K562 (cell line): ENCODE measurements around the gene SP140L. TPM values are rescaled to one million over a fixed set of nuclear protein-coding genes. Genes with fewer than 3 reads are reported as not detected.
"Not testable (repeated sequence)": the region's sequence is repeated elsewhere in the genome, so short reads cannot be mapped to it uniquely, and the experiment has no call there.

Experiments
- ATAC-seq: fragments of 200-7000 bp; cut with Tn5 transposase; 3 replicates; pipeline ENCODE4 v1.9.1; 2020; ENCODE audit warnings: moderate library complexity
- BruUV-seq: library from RNA; stranded (reverse); fragments of 400-500 nt; replicated peaks from 2 replicates; lab custom pipeline; 2021; lab: Mats Ljungman, UMichigan
- CTCF ChIA-PET: fragments of 300-600 bp; formaldehyde crosslinking; extraction: SDS; loops from one replicate; lab custom pipeline; 2021; ENCODE audit warnings: low intra/inter-chr PET ratio; lab: Yijun Ruan, JAX
- POLR2A ChIA-PET: fragments of 300-600, 350-650 bp; sonication (Branson Sonifier 250); formaldehyde crosslinking; extraction: SDS; loops from one replicate; lab custom pipeline; 2021; ENCODE audit warnings: antibody characterized with exemption, inconsistent platforms; lab: Yijun Ruan, JAX
- DNase-seq, 4 experiments: peaks; one replicate each; pipeline versions ENCODE4 v3.0.0 to v3.0.0-alpha.2; 2011 to 2018; ENCODE audit warnings: low spot score in 3 of 4, mixed read lengths in 3 of 4; ENCODE audit errors: extremely low read depth in 1 of 4
- FAIRE-seq: peaks from 2 replicates; lab custom pipeline; 2011; peaks lifted over from hg19 to GRCh38; lab: Jason Lieb, UNC
- H2AFZ ChIP-seq: 2 replicates; pipeline ENCODE4 v1.6.0; 2011; ENCODE audit warnings: low read depth, low read length, control low read depth, inconsistent platforms
- H3K27ac ChIP-seq: fragments of 200-600 bp; 3 replicates; pipeline ENCODE4 v1.8.0; 2011; ENCODE audit warnings: low read depth, mild to moderate bottlenecking, control low read depth, inconsistent platforms, low read length, moderate library complexity, mixed read lengths; ENCODE audit errors: extremely low read depth
- H3K27me3 ChIP-seq, 2 experiments: fragments of 300-600 bp in 1 of 2; 2 replicates in 1 of 2; 3 replicates in 1 of 2; pipeline versions ENCODE4 v1.6.0 to v1.8.0; 2011; ENCODE audit warnings: inconsistent platforms in 2 of 2, low read length in 2 of 2, mild to moderate bottlenecking in 1 of 2, mixed read lengths in 1 of 2, moderate library complexity in 1 of 2; ENCODE audit not compliant: control insufficient read depth in 2 of 2, insufficient read depth in 2 of 2
- H3K36me3 ChIP-seq: fragments of 300-600 bp; 3 replicates; pipeline ENCODE4 v1.8.0; 2011; ENCODE audit warnings: mild to moderate bottlenecking, low read length, inconsistent platforms; ENCODE audit not compliant: control insufficient read depth, insufficient read depth
- H3K4me1 ChIP-seq, 2 experiments: fragments of 200-600 bp in 1 of 2; replicated peaks in 1 of 2; 2 replicates in 1 of 2; 3 replicates in 1 of 2; pipeline versions ENCODE4 v1.5.1 to v1.8.0; 2011; ENCODE audit warnings: inconsistent platforms in 2 of 2, low read length in 2 of 2, mild to moderate bottlenecking in 1 of 2, mixed read lengths in 1 of 2, moderate library complexity in 1 of 2; ENCODE audit not compliant: control insufficient read depth in 2 of 2, insufficient read depth in 2 of 2
- H3K4me2 ChIP-seq: 2 replicates; pipeline ENCODE4 v1.6.1; 2011; ENCODE audit warnings: low read length, control low read depth, inconsistent platforms, mixed read lengths; ENCODE audit not compliant: insufficient read depth
- H3K4me3 ChIP-seq: fragments of 200-600 bp; sonication (generic), shearing (Covaris generic); 2 replicates; pipeline ENCODE4 v1.5.1; 2016; ENCODE audit warnings: control low read depth, inconsistent platforms
- H3K79me2 ChIP-seq: fragments of 200-600 bp; 3 replicates; pipeline ENCODE4 v1.8.0; 2011; ENCODE audit warnings: low read length, inconsistent platforms; ENCODE audit not compliant: control insufficient read depth, insufficient read depth
- H3K9ac ChIP-seq, 2 experiments: 2 replicates each; pipeline versions ENCODE4 v1.6.0 to v1.6.1; 2011; ENCODE audit warnings: low read depth in 2 of 2, low read length in 2 of 2, control low read depth in 1 of 2, inconsistent platforms in 1 of 2, mild to moderate bottlenecking in 1 of 2, mixed read lengths in 1 of 2; ENCODE audit not compliant: insufficient read depth in 1 of 2
- H3K9me1 ChIP-seq: one replicate; pipeline ENCODE4 v1.6.0; 2011; ENCODE audit warnings: inconsistent platforms, mild to moderate bottlenecking, low read length, moderate library complexity; ENCODE audit not compliant: control insufficient read depth, insufficient read depth
- H3K9me3 ChIP-seq: replicated peaks from 2 replicates; pipeline ENCODE4 v1.5.1; 2011; ENCODE audit warnings: low read depth, low read length, inconsistent platforms; ENCODE audit not compliant: control insufficient read depth, insufficient read depth
- H4K20me1 ChIP-seq: replicated peaks from 2 replicates; pipeline ENCODE4 v1.6.1; 2011; ENCODE audit warnings: low read length, inconsistent platforms, mixed read lengths; ENCODE audit not compliant: control insufficient read depth, insufficient read depth
- MCM5 ChIP-seq: fragments of 450-650 bp; IDR thresholded peaks from 2 replicates; pipeline ENCODE4 v1.6.1; 2016; ENCODE audit warnings: low read depth
- in situ Hi-C: fragments of 300-500 bp; cut with MboI; formaldehyde crosslinking; loops from 4 replicates; pipeline ENCODE4 v1.15.0; 2018; ENCODE audit warnings: inconsistent platforms, mixed read lengths
- intact Hi-C: fragments of 100-400 bp; cut with micrococcal nuclease; formaldehyde crosslinking; loops from 2 replicates; pipeline ENCODE4 v1.14.2; 2022
- polyA plus RNA-seq, 8 experiments: library from polyadenylated mRNA; depleted of rRNA in 4 of 8; stranded (reverse) in 5 of 8; unstranded in 3 of 8; fragments of >200 nt; fragmentation: Nextera tagmentation in 2 of 8; fragmentation: Illumina TruSeq in 1 of 8; extraction: Ambion mirVana in 2 of 8; extraction: Trizol in 1 of 8; gene quantifications; 2 replicates each; pipeline versions ENCODE4 v1.2.1 to v1.2.3, GENCODE V29; 2011 to 2014; ENCODE audit warnings: inconsistent platforms in 1 of 8, missing spikeins in 1 of 8
- total RNA-seq, 7 experiments: library from RNA; depleted of rRNA in 6 of 7; stranded (reverse); fragments of >200 nt in 6 of 7; fragmentation: Illumina TruSeq in 2 of 7; extraction: Trizol in 2 of 7; gene quantifications; 2 replicates each; pipeline versions ENCODE4 v1.2.1 to v1.2.3, GENCODE V29; 2011 to 2021; ENCODE audit warnings: low replicate concordance in 1 of 7
- TF ChIP-seq, protein P1 (sequence below): fragments of 200-800 bp; sonication (Bioruptor generic); IDR thresholded peaks from 2 replicates; pipeline ENCODE4 v1.6.1; 2016; ENCODE audit warnings: missing genetic modification characterization, missing compliant biosample characterization
- TF ChIP-seq, protein P2 (sequence below): fragments of 450-650 bp; IDR thresholded peaks from 2 replicates; pipeline ENCODE4 v1.6.1; 2016; ENCODE audit warnings: borderline replicate concordance

Gene SP140L
- total and polyA plus RNA-seq, 9 of the 15 experiments (the other 6 are each of a cell fraction or from before 2014, with no cell fraction given), result 4.0 to 15.5 (median 11.3) TPM

DNA sequence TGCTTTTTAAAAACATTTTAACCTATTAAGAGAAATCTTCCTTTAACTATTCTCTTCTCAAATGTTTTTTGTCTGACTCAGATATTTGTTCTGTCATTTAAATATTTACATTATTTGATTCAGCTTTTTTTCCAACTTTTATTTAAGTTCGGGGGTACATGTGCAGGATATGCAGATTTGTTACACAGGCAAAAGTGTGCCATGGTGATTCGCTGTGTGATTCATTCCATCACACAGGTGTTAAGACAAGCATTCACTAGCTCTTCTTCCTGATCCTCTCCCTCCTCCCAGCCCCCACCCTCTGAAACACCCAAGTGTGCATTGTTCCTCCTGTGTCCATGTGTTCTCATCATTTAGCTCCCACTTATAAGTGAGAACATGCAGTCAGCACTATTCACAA, 108.4 kb downstream of the SP140L start (continued):
- TF ChIP-seq, protein P1, sequence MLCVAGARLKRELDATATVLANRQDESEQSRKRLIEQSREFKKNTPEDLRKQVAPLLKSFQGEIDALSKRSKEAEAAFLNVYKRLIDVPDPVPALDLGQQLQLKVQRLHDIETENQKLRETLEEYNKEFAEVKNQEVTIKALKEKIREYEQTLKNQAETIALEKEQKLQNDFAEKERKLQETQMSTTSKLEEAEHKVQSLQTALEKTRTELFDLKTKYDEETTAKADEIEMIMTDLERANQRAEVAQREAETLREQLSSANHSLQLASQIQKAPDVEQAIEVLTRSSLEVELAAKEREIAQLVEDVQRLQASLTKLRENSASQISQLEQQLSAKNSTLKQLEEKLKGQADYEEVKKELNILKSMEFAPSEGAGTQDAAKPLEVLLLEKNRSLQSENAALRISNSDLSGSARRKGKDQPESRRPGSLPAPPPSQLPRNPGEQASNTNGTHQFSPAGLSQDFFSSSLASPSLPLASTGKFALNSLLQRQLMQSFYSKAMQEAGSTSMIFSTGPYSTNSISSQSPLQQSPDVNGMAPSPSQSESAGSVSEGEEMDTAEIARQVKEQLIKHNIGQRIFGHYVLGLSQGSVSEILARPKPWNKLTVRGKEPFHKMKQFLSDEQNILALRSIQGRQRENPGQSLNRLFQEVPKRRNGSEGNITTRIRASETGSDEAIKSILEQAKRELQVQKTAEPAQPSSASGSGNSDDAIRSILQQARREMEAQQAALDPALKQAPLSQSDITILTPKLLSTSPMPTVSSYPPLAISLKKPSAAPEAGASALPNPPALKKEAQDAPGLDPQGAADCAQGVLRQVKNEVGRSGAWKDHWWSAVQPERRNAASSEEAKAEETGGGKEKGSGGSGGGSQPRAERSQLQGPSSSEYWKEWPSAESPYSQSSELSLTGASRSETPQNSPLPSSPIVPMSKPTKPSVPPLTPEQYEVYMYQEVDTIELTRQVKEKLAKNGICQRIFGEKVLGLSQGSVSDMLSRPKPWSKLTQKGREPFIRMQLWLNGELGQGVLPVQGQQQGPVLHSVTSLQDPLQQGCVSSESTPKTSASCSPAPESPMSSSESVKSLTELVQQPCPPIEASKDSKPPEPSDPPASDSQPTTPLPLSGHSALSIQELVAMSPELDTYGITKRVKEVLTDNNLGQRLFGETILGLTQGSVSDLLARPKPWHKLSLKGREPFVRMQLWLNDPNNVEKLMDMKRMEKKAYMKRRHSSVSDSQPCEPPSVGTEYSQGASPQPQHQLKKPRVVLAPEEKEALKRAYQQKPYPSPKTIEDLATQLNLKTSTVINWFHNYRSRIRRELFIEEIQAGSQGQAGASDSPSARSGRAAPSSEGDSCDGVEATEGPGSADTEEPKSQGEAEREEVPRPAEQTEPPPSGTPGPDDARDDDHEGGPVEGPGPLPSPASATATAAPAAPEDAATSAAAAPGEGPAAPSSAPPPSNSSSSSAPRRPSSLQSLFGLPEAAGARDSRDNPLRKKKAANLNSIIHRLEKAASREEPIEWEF (CRISPR knock-in tag), result no peak
- TF ChIP-seq MCM5, result no peak
- TF ChIP-seq, protein P2, sequence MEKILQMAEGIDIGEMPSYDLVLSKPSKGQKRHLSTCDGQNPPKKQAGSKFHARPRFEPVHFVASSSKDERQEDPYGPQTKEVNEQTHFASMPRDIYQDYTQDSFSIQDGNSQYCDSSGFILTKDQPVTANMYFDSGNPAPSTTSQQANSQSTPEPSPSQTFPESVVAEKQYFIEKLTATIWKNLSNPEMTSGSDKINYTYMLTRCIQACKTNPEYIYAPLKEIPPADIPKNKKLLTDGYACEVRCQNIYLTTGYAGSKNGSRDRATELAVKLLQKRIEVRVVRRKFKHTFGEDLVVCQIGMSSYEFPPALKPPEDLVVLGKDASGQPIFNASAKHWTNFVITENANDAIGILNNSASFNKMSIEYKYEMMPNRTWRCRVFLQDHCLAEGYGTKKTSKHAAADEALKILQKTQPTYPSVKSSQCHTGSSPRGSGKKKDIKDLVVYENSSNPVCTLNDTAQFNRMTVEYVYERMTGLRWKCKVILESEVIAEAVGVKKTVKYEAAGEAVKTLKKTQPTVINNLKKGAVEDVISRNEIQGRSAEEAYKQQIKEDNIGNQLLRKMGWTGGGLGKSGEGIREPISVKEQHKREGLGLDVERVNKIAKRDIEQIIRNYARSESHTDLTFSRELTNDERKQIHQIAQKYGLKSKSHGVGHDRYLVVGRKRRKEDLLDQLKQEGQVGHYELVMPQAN, result no peak

DNA sequence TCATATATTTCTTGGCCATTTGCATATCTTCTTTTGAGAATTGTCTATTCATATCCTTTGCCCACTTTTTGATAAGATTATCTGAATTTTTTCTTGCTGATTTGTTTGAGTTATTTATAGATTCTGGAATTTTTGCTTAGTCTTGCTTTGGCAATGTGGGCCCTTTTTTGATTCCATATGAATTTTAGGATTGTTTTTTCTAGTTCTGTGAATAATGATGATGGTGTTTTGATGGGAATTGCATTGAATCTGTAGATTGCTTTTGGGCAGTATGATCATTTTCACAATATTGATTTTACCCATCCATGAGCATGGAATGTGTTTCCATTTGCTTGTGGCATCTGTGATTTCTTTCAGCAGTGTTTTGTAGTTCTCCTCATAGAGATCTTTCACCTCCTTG, 112.1 kb downstream of the SP140L start:
- in situ Hi-C loops, H3K27me3 ChIP-seq, H3K36me3 ChIP-seq, H3K9me1 ChIP-seq, BruUV-seq, H3K9me3 ChIP-seq, H2AFZ ChIP-seq, intact Hi-C loops, CTCF ChIA-PET, H3K27ac ChIP-seq, DNase-seq, H3K4me1 ChIP-seq, FAIRE-seq, H3K4me2 ChIP-seq, H3K4me3 ChIP-seq, H3K9ac ChIP-seq, ATAC-seq, POLR2A ChIA-PET, H4K20me1 ChIP-seq: not testable (repeated sequence)
- peaks cover 22% of the 10 kb centered on the region for H3K79me2 ChIP-seq
